ENCODE data around the gene SMAD3. TPM values are rescaled to one million over a fixed set of nuclear protein-coding genes. Genes with fewer than 3 reads are reported as not detected.
A peak's percentile ranks its signal among the peaks of the same experiment; 100 is the strongest.

Gene SMAD3
- total and polyA plus RNA-seq, 2 of the 8 experiments (the other 6 are each of a cell fraction or from before 2014, with no cell fraction given) = 10.1 to 12.4 TPM

GRCh38 chr15:67094001-67094826 lies 28.8 kb downstream of the SMAD3 start:
- Histone ChIP-seq H2AFZ (ENCODE audit: low read length) (no peak overlapping the region), H3K9ac (replicated peaks in 1 of 4; ENCODE audit: extremely low read depth in 1 of 4, low read depth in 3 of 4, low read length in 3 of 4) (no peak overlapping the region), H3K4me3 (ENCODE audit: extremely low read depth in 1 of 4, insufficient read depth in 2 of 4, low read depth in 3 of 4, low read length in 4 of 4) (no peak overlapping the region), H3K36me3 (ENCODE audit: control insufficient read depth in 2 of 4, insufficient read depth in 4 of 4, low read length in 3 of 4) (no peaks in the 10 kb centered on the region), H3K14ac (ENCODE audit: insufficient read length) (no peak overlapping the region), H2BK5ac (ENCODE audit: low read depth, low read length) (no peak overlapping the region), H4K8ac (ENCODE audit: extremely low read depth, insufficient read depth, low read length) (no peak overlapping the region; the same call in 1 of the 2 replicates), H3K9me3 (ENCODE audit: insufficient read depth in 2 of 2, low read depth in 1 of 2, low read length in 1 of 2) (no peaks in the 10 kb centered on the region), H4K91ac (replicated peaks; ENCODE audit: insufficient read length, low read length) (peak overlapping the region; percentile 46), H2BK20ac (ENCODE audit: low read length) (no peak overlapping the region), H2BK120ac (replicated peaks; ENCODE audit: low read depth, low read length) (no peak overlapping the region), H2BK15ac (ENCODE audit: low read length) (no peak overlapping the region), H3K23ac (ENCODE audit: insufficient read length) (no peak overlapping the region), H3K79me1 (ENCODE audit: low read depth, low read length) (peaks cover 8% of the 10 kb centered on the region), H3K4me2 (ENCODE audit: insufficient read depth in 1 of 2, low read depth in 2 of 2, low read length in 2 of 2) (no peak overlapping the region), H3K4me1 (replicated peaks in 1 of 4; ENCODE audit: control insufficient read depth in 3 of 4, insufficient read depth in 4 of 4, low read length in 3 of 4) (peaks cover 7 to 25% (median 17%) of the 10 kb centered on the region in 4 experiments), H3K27ac (ENCODE audit: low read depth, low read length) (no peak overlapping the region), H3K23me2 (ENCODE audit: low read depth, low read length) (no peaks in the 10 kb centered on the region), H4K20me1 (replicated peaks in 1 of 2; ENCODE audit: control insufficient read depth in 1 of 2, insufficient read depth in 2 of 2, low read length in 2 of 2) (no peaks in the 10 kb centered on the region), H3K4ac (replicated peaks; ENCODE audit: insufficient read length, low read depth, low read length) (no peak overlapping the region), H3K27me3 (replicated peaks in 1 of 4; ENCODE audit: control insufficient read depth in 3 of 4, extremely low read depth in 1 of 4, insufficient read depth in 3 of 4, low read length in 3 of 4) (no peaks in the 10 kb centered on the region), H3K79me2 (ENCODE audit: control insufficient read depth in 1 of 2, insufficient read depth in 2 of 2, low read length in 2 of 2) (peaks cover 0 to 10% of the 10 kb centered on the region in 2 experiments; a peak in 1 of 4 replicates), H2BK12ac (ENCODE audit: low read depth, low read length) (no peak overlapping the region), H3K18ac (ENCODE audit: extremely low read depth, low read length) (no peak overlapping the region), H3K56ac (replicated peaks; ENCODE audit: insufficient read length, low read depth, low read length) (no peak overlapping the region), H2AK5ac (ENCODE audit: low read depth, low read length) (no peak overlapping the region), H4K5ac (ENCODE audit: insufficient read length, low read depth, low read length) (no peak overlapping the region)
- FAIRE-seq (no peak), DNase-seq (ENCODE audit: low read depth in 1 of 2, low spot score in 2 of 2) (no peak)
- WGBS, 2 experiments (ENCODE audit: extremely low coverage in 1 of 2, insufficient coverage in 1 of 2, insufficient read length in 1 of 2, insufficient replicate concordance in 2 of 2, low coverage in 1 of 2, low lambda C conversion rate in 2 of 2, missing lambda C conversion rate in 1 of 2) = 89% methylated on average over 13 of the region's 15 CpGs; no CpG with 5 or more reads in 1 of the 2 experiments
- CTCF ChIA-PET (ENCODE audit: partially characterized antibody) = interaction anchor here (0.5 to 1.7 kb wide), 3 partner anchors 12 to 18 kb away, joined by 3 to 4 read pairs (median 3); no protein-coding TSS in a partner anchor
- POLR2A ChIA-PET (ENCODE audit: partially characterized antibody) = interaction anchor here (0.9 kb wide), 1 partner anchor 29 kb away, joined by 3 read pairs; the partner anchor contains the start of gene SMAD3
- TF ChIP-seq RXRA (IDR thresholded peaks at IDR 0.05; ENCODE audit: insufficient read depth, low read depth, low read length) = no peak

All from H1 (cell line).